Smooth muscle cell (in vitro differentiated cells): Measurements from ENCODE around the gene MSANTD2. TPM values are rescaled to one million over a fixed set of nuclear protein-coding genes. Genes with fewer than 3 reads are reported as not detected.
A peak's percentile ranks its signal among the peaks of the same experiment; 100 is the strongest.

Source experiments
- DNase-seq: peaks from one replicate; lab custom pipeline; 2025; ENCODE audit not compliant: unreplicated experiment; lab: John Stamatoyannopoulos, UW
- H2AFZ ChIP-seq: fragments of 200-600 bp; sonication (generic); 2 replicates; pipeline ENCODE4 v1.6.0; 2016; ENCODE audit warnings: antibody characterized with exemption, low read depth, mild to moderate bottlenecking
- H3F3A ChIP-seq: fragments of 200-600 bp; sonication (generic); 2 replicates; pipeline ENCODE4 v1.6.0; 2017; ENCODE audit warnings: antibody characterized with exemption, low read depth
- H3K27ac ChIP-seq: fragments of 200-600 bp; sonication (generic); 2 replicates; pipeline ENCODE4 v1.5.1; 2016; ENCODE audit warnings: low read depth, mild to moderate bottlenecking
- H3K27me3 ChIP-seq: fragments of 200-600 bp; sonication (generic); 2 replicates; pipeline ENCODE4 v1.6.1; 2016; ENCODE audit warnings: low read depth, mild to moderate bottlenecking
- H3K36me3 ChIP-seq: fragments of 200-600 bp; sonication (generic); 2 replicates; pipeline ENCODE4 v1.5.1; 2016; ENCODE audit warnings: low read depth
- H3K4me1 ChIP-seq: fragments of 200-600 bp; sonication (generic); 2 replicates; pipeline ENCODE4 v1.5.1; 2016; ENCODE audit warnings: low read depth
- H3K4me2 ChIP-seq: fragments of 200-600 bp; sonication (generic); 2 replicates; pipeline ENCODE4 v1.6.0; 2016; ENCODE audit warnings: mild to moderate bottlenecking
- H3K4me3 ChIP-seq: fragments of 200-600 bp; sonication (generic); 2 replicates; pipeline ENCODE4 v1.5.1; 2016; ENCODE audit warnings: mild to moderate bottlenecking
- H3K79me2 ChIP-seq: fragments of 200-600 bp; sonication (generic); 2 replicates; pipeline ENCODE4 v1.6.0; 2016; ENCODE audit warnings: low read depth, mild to moderate bottlenecking
- H3K9ac ChIP-seq: fragments of 200-600 bp; sonication (generic); 2 replicates; pipeline ENCODE4 v1.6.0; 2016; ENCODE audit warnings: low read depth
- H3K9me3 ChIP-seq: fragments of 200-600 bp; sonication (generic); replicated peaks from 2 replicates; pipeline ENCODE4 v1.5.1; 2016; ENCODE audit warnings: low read depth
- H4K20me1 ChIP-seq: fragments of 200-600 bp; sonication (generic); 2 replicates; pipeline ENCODE4 v1.6.0; 2016; ENCODE audit warnings: low read depth
- WGBS: methylation state at CpG from one replicate; pipeline ENCODE4 v1.1.7; 2016; ENCODE audit warnings: low lambda C conversion rate; 5-methylcytosine and 5-hydroxymethylcytosine counted together
- polyA plus RNA-seq: library from polyadenylated mRNA; unstranded; fragments of >200 nt; fragmentation: Nextera tagmentation; extraction: Ambion mirVana; gene quantifications from 2 replicates; pipeline ENCODE4 v1.2.1, GENCODE V29; 2016
- total RNA-seq: library from RNA; depleted of rRNA; stranded (reverse); fragments of >200 nt; gene quantifications from 2 replicates; pipeline ENCODE4 v1.2.3, GENCODE V29; 2014
- TF ChIP-seq, protein P1 (sequence below): fragments of 200-600 bp; sonication (generic); IDR thresholded peaks from 2 replicates; pipeline ENCODE4 v1.5.1; 2017; ENCODE audit warnings: borderline replicate concordance, mild to moderate bottlenecking, antibody characterized with exemption; ENCODE audit not compliant: insufficient read depth, poor library complexity, severe bottlenecking

The MSANTD2 gene
- total RNA-seq: 18.8 and 25.3 TPM in 2 replicates
- polyA plus RNA-seq: 11.4 and 13.6 TPM in 2 replicates

DNA sequence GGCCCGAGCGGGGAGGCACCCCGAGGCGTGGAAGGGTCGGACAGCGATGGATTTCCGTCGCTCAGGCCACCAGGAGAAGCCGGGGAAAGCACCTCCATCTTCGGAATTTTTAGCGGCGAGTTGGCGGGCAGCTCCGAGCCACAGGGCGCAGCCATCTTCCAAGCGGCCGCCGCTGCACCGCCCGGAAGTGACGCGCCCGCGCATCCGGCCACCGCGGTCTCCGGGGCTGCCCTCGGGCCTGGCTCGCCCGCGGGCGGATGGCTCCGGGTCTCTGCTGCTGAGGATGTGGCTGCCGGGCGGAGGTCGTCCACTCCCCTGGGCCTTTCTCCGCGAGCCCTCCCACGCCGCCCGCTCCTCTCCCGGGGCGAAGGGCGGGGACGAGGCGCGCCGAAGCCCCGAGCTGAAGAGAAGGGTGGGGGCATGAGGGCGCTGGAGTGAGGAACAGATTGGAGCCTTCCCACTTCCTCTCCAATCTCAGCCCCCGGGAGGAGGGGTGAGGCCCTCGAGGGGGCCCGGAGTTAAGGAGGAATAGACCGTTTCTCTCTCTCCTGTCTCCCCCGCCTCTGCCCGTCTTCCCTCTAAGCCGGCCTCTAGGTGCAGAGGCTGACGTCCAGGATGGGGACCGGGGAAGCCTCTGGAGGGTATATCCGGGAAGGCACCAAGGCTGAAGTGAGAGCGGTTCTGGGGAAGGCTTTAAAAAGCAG is at the start of gene MSANTD2:
Gene MSANTD2, minus strand, starts transcription at position 181 of the 704 bp plus-strand sequence. Its CDS starts 26 bp downstream, at position 155.
- H3K9me3 ChIP-seq: no peaks in the 10 kb centered on the region
- peaks cover 5% of the 10 kb centered on the region for H3F3A ChIP-seq
- TF ChIP-seq, protein P1, sequence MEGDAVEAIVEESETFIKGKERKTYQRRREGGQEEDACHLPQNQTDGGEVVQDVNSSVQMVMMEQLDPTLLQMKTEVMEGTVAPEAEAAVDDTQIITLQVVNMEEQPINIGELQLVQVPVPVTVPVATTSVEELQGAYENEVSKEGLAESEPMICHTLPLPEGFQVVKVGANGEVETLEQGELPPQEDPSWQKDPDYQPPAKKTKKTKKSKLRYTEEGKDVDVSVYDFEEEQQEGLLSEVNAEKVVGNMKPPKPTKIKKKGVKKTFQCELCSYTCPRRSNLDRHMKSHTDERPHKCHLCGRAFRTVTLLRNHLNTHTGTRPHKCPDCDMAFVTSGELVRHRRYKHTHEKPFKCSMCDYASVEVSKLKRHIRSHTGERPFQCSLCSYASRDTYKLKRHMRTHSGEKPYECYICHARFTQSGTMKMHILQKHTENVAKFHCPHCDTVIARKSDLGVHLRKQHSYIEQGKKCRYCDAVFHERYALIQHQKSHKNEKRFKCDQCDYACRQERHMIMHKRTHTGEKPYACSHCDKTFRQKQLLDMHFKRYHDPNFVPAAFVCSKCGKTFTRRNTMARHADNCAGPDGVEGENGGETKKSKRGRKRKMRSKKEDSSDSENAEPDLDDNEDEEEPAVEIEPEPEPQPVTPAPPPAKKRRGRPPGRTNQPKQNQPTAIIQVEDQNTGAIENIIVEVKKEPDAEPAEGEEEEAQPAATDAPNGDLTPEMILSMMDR: no peak
- H3K27ac ChIP-seq: peak within 1 kb of the TSS; percentile 97
- peaks cover 24% of the 10 kb centered on the region for H3K4me1 ChIP-seq
- H3K27me3 ChIP-seq: no peaks in the 10 kb centered on the region
- H3K36me3 ChIP-seq: no peaks in the 10 kb centered on the region
- H3K9ac ChIP-seq: peak within 1 kb of the TSS; percentile 96
- H4K20me1 ChIP-seq: peaks cover 35% of the 10 kb centered on the region
- peak within 1 kb of the TSS; percentile 75 for H2AFZ ChIP-seq
- under 1% methylated on average over 56 of the region's 62 CpGs for WGBS
- peak within 1 kb of the TSS; percentile 97 for H3K4me3 ChIP-seq
- H3K79me2 ChIP-seq: peaks cover 48% of the 10 kb centered on the region
- peak; percentile 90 for DNase-seq
- peak within 1 kb of the TSS; percentile 88 for H3K4me2 ChIP-seq

DNA sequence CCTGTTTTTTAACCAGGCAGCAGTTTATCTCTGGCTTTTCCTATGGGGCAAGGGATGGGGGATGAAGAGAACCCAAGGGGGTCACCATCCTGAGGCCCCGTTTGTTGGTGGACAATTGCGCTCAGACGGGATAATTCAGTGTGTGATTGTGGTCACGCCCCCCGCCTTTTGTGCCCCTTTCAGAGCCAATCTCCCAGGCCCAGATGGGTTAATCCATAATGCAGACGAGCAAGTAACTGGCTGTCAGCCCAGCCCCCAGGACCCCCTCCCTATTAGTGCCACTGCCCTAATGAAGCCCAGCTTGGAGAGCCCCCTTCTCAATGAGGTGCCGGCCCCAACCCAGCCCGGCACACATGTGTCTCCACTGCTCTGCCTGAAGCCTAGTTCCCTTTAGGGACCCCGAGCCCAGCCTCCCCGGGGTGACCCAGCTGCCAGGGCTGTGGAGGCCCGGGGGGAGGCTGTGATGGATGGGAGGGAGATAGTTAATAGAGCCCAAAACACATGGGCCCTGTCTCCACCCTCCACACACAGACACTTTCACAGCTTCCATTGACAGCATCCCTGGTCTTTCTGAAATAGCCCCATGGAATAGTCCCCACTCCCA is 46.0 kb upstream of the MSANTD2 start:
- no peak overlapping the region for H2AFZ ChIP-seq
- H3K9me3 ChIP-seq: no peaks in the 10 kb centered on the region
- peaks cover 100% of the 10 kb centered on the region for H3K27me3 ChIP-seq
- no peak for DNase-seq
- no peaks in the 10 kb centered on the region for H3F3A ChIP-seq
- H4K20me1 ChIP-seq: no peaks in the 10 kb centered on the region
- H3K79me2 ChIP-seq: no peaks in the 10 kb centered on the region
- H3K36me3 ChIP-seq: no peaks in the 10 kb centered on the region
- TF ChIP-seq, protein P1: no peak
- no peak overlapping the region for H3K27ac ChIP-seq
- H3K4me3 ChIP-seq: no peak overlapping the region
- no peak overlapping the region for H3K9ac ChIP-seq
- 61% methylated on average over 11 of the region's 11 CpGs for WGBS
- H3K4me1 ChIP-seq: peaks cover 44% of the 10 kb centered on the region
- H3K4me2 ChIP-seq: no peak overlapping the region

DNA sequence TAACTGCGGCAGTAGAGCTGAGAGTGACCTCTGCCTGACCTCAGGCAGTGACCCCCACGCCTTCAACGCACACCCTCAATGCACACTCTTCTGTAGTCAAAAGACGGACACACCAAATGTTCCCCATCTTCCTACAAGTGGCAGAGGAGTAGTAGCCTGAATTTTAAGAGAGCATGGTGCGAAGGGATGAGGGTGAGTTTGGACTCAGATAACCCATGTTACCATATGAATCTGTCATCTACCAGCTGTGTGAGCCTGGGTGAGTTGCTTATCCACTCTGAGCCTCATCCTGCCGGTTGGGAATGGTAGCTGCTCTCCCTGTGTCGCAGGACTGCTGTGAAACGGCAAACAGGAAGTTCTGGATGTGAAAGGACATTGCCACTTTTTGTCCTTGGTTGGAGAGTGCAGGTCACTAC is 44.5 kb upstream of the MSANTD2 start:
- H3K27ac ChIP-seq: no peak overlapping the region
- no peak for DNase-seq
- 45% methylated on average over 8 of the region's 8 CpGs for WGBS
- H3K4me2 ChIP-seq: no peak overlapping the region
- no peaks in the 10 kb centered on the region for H3K79me2 ChIP-seq
- peaks cover 100% of the 10 kb centered on the region for H3K27me3 ChIP-seq
- no peak overlapping the region for H3K4me3 ChIP-seq
- H3K9me3 ChIP-seq: no peaks in the 10 kb centered on the region
- peaks cover 52% of the 10 kb centered on the region for H3K4me1 ChIP-seq
- H3F3A ChIP-seq: no peaks in the 10 kb centered on the region
- H3K36me3 ChIP-seq: no peaks in the 10 kb centered on the region
- H4K20me1 ChIP-seq: no peaks in the 10 kb centered on the region
- H2AFZ ChIP-seq: no peak overlapping the region
- no peak overlapping the region for H3K9ac ChIP-seq
- TF ChIP-seq, protein P1: no peak
